HG03135 (cell line): ENCODE data around the gene MDC1.
"Not testable (repeated sequence)": the region's sequence is repeated elsewhere in the genome, so short reads cannot be mapped to it uniquely, and the experiment has no call there.

ENCODE experiments used
- ATAC-seq: cut with Tn5 transposase; IDR thresholded peaks from one replicate; pipeline ENCODE4 v1.9.1; 2021; ENCODE audit warnings: mild to moderate bottlenecking, moderate library complexity; ENCODE audit not compliant: unreplicated experiment

The MDC1 gene

DNA sequence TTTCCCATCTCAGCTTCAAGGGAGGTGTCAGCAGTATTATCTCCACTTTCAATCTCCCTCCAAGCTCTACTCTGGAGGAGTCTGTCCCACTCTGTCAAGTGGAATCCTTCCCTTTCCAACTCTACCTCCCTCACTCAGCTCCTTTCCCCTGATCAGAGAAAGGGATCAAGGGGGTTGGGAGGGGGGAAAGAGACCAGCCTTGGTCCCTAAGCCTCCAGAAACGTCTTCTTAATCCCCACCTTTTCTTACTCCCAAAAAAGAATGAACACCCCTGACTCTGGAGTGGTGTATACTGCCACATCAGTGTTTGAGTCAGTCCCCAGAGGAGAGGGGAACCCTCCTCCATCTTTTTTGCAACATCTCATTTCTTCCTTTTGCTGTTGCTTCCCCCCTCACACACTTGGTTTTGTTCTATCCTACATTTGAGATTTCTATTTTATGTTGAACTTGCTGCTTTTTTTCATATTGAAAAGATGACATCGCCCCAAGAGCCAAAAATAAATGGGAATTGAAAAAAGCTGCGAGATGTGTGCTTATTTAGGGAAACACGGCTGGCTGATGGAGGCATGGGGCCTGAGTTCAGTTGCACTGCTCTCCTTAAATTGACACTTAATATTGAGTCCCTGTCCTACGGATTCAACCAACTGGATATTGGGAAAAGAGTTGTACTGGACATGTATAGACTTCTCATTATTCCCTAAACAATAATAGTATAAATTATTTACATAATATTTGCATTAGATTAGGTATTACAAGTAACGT is 8.0 kb upstream of the MDC1 start:
- ATAC-seq = no peak

- not testable (repeated sequence) for ATAC-seq
Measured at GRCh38 chr6:30723843-30724741, 7.0 kb upstream of the MDC1 start.

DNA sequence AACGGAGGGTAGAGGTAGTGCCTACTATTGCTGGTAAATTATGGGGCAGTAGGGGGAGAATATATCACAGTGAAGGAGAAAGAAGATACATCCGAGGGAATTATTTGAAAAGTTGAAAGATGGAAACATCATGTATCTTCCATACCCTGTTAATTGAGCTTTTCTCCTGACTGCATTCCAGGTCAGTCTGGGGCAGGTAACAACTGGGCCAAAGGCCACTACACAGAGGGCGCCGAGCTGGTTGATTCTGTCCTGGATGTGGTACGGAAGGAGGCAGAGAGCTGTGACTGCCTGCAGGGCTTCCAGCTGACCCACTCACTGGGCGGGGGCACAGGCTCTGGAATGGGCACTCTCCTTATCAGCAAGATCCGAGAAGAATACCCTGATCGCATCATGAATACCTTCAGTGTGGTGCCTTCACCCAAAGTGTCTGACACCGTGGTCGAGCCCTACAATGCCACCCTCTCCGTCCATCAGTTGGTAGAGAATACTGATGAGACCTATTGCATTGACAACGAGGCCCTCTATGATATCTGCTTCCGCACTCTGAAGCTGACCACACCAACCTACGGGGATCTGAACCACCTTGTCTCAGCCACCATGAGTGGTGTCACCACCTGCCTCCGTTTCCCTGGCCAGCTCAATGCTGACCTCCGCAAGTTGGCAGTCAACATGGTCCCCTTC is 6.2 kb upstream of the MDC1 start:
- ATAC-seq = not testable (repeated sequence)

DNA sequence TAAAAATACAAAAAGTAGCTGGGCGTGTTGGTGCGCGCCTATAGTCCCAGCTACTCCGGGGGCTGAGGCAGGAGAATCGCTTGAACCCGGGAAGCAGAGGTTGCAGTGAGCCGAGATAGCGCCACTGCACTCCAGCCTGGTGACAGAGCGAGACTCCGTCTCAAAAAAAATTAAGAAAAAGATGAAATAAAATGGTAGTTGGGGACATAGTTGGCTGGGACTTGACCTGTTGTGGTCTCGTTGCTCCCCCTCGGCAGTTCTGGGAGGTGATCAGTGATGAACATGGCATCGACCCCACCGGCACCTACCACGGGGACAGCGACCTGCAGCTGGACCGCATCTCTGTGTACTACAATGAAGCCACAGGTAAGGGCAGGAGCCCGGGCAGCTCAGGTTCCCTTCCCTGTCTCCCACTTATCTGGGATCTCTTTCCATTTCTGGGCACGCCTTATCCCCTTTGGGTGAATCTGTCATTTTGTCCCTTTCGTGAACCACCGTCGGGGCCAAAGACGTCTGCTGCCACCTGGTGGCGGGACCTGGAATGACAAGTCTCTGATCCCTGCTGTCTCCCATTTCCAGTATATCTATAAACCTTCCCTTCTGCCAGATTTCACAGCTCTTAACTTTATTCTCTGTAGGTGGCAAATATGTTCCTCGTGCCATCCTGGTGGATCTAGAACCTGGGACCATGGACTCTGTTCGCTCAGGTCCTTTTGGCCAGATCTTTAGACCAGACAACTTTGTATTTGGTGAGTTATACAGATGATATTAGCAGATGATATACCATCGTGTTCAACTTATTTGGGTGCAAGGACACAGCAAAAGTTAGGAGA is 5.4 kb upstream of the MDC1 start:
- ATAC-seq = no peak

- ATAC-seq = not testable (repeated sequence)
Measured at GRCh38 chr6:30722025-30722279, 4.9 kb upstream of the MDC1 start.

- ATAC-seq = no peak
Measured at GRCh38 chr6:30721198-30722024, 4.3 kb upstream of the MDC1 start.

DNA sequence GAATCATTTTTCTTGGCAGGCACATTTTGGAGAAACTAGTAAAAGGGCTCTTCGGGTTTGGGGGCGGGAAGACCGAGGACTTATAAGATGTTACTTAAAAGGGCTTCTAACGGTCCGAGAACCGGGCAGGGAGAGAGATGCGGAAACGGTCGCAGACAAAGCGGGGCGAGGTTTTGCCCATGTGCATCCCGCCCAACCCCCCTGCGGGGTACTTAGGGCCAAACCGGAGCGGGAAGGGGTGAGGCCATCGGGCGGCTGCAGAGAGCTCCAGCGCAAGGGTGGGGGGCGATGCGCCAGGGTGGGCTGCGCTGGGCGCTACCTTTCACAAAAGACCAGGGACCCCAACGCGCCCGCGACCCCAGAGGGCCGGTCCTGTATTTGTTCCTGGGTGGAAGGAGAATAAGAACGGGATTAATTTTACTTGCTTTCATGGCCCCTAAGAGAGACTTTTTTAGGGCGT is 3.7 kb upstream of the MDC1 start:
- ATAC-seq = no peak

GRCh38 chr6:30719791-30720737 is 3.0 kb upstream of the MDC1 start, which contains the start of gene TUBB:
TUBB (plus strand) TSS chr6:30720352; CDS start chr6:30720507, 155 bp downstream.
- peak; percentile 42 for ATAC-seq

DNA sequence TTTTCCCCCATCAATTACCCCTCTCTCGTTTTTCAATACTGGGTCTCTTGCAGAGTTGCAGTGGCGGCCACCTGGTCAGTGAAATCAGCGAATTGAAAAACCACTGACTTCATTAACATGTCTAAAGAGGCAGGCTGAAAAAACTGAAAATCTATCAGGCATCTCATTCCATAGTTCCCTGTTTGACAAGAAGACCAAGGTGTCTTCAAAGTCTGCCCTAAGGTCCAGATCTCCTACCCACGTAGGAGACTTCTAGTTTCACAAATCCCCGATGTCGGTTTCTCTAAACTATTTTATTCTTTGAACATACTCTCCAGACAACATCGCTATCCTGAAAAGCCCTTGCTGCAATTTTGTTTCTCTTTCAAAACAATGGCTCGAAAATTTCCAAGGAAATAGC is 2.3 kb upstream of the MDC1 start:
- no peak for ATAC-seq

- ATAC-seq = not testable (repeated sequence)
Measured at GRCh38 chr6:30717845-30718720, 1.0 kb upstream of the MDC1 start.

DNA sequence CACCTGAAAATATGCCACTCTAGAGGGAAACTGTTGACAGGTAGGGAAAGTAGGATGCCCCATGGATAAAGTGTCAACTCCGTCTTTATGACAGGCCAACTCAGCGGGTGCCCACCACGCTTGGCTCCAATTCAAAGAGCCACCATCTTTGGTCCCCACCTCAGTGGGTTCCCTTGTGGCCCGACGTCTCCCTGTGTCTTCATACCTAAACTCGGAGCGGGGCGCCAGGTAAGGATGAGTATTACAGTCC is 277 bp downstream of the MDC1 start:
- ATAC-seq = no peak

GRCh38 chr6:30714263-30714662 is 2.8 kb downstream of the MDC1 start:
- no peak for ATAC-seq

- no peak for ATAC-seq
Measured at GRCh38 chr6:30712441-30712945, 4.6 kb downstream of the MDC1 start.

- no peak for ATAC-seq
Measured at GRCh38 chr6:30711758-30712380, 5.2 kb downstream of the MDC1 start.

- no peak for ATAC-seq
Measured at GRCh38 chr6:30709101-30709868, 7.8 kb downstream of the MDC1 start.

GRCh38 chr6:30707281-30707850 is 9.7 kb downstream of the MDC1 start:
- no peak for ATAC-seq
